HT1080 (cell line): ENCODE measurements around the gene TMSB10. TPM values are rescaled to one million over a fixed set of nuclear protein-coding genes. Genes with fewer than 3 reads are reported as not detected.
A peak's percentile ranks its signal among the peaks of the same experiment; 100 is the strongest.
"Not testable (repeated sequence)": the region's sequence is repeated elsewhere in the genome, so short reads cannot be mapped to it uniquely, and the experiment has no call there.

Experiments used
- DNase-seq: peaks from one replicate; pipeline ENCODE4 v3.0.0-alpha.2; 2015; ENCODE audit warnings: low read depth
- polyA plus RNA-seq, 2 experiments: library from polyadenylated mRNA; depleted of rRNA; stranded (reverse); fragments of >200 nt; gene quantifications; 2 replicates each; pipeline ENCODE4 v1.2.3, GENCODE V29; 2015
- total RNA-seq: library from RNA; depleted of rRNA; stranded (reverse); fragments of >200 nt; shearing (Covaris generic); gene quantifications from 2 replicates; pipeline ENCODE4 v1.2.3, GENCODE V29; 2014; rRNA removed

Gene TMSB10
- total RNA-seq, result 2,966 and 4,695 TPM in 2 replicates
- polyA plus RNA-seq (2015; cell fraction: cytosol; rRNA removed), result 5,377 and 5,409 TPM in 2 replicates
- 1,307 and 1,395 TPM in 2 replicates for polyA plus RNA-seq (2015; cell fraction: nucleus; rRNA removed)

DNA sequence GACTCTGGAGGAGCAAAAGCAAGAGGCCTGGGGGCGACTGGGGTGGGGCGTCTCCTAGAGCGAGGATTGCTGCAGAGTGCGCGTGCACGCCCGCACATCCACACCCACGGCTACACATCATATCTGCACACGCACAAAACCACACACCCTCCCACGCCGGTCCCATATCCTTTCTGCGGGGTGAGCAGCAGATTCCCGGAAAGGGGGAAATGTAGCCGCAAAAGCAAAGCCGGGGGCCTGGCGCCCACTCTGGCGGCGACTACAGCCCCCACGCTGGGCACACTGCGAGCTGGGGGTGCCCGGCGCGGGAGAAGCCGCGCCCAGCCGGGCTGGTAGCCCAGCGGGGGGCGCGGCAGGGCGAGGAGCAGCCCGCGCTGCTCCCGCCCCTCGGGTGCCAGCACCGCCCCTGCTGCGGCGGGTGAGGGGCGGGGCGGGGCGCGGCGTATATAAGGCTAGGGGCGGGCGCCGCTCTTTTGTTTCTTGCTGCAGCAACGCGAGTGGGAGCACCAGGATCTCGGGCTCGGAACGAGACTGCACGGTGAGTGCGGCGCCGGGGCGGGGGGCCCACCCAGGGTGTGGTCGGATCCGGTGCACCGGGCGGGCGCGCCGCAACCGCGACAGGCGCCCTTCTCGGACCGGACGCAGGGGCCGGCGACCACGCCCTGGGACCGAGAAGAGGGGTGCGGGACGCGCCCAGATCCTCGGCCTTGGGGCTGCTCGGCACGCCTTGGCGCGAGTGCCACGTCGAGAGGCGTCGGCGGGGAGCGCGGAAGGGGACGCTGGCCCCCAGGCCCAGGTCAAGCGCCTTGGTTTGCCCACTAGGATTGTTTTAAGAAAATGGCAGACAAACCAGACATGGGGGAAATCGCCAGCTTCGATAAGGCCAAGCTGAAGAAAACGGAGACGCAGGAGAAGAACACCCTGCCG is at the start of gene TMSB10:
TMSB10 (plus strand) TSS at position 476 of the 927 bp plus-strand sequence.
- DNase-seq, result peak; percentile 85

- no peak for DNase-seq
Measured at GRCh38 chr2:84855731-84856130, 49.7 kb upstream of the TMSB10 start.

GRCh38 chr2:84856787-84857186 is 48.7 kb upstream of the TMSB10 start:
- DNase-seq, result no peak

- no peak for DNase-seq
Measured at GRCh38 chr2:84857566-84857965, 47.9 kb upstream of the TMSB10 start.

GRCh38 chr2:84858123-84858522 is 47.3 kb upstream of the TMSB10 start:
- no peak for DNase-seq

DNA sequence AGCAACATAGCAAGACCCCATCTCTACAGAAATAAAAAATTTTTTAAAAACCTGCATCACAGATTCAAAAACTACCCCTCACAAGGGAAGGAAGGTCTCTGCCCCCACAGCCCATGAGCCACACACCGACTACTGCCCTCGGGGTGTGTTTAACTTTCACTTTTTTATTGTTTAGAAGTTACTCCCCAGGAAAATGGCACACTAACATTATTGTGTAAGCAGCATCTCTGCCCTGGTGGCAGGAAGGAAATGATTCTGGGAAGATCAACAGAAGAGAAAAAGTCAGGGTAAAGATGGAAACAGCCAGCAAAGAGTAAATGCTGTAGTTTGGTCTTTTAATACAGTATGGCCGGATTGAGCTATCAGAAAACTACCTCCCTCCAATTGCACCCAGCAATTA is 46.5 kb upstream of the TMSB10 start:
- no peak for DNase-seq

DNA sequence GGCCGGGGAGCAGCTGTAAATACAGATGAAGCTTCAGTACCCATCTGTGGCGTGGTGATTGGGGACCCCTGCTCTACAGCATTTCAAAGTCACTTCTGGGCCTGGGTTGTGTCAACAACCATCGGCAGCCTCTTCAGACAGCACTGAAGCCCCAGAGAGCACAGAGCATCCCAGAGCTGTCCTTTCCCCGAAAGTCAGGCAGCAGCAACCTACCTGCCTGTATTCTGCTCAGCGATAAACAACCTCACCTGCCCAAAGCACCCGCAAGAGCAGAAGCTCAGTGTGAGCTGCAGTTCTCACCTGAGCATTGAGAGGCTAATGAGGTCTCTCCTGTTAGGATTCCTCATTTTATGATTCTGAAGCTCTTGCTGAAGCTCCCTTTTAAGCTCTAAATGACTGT is 43.9 kb upstream of the TMSB10 start:
- DNase-seq, result no peak

- DNase-seq, result no peak
Measured at GRCh38 chr2:84862006-84862405, 43.5 kb upstream of the TMSB10 start.

DNA sequence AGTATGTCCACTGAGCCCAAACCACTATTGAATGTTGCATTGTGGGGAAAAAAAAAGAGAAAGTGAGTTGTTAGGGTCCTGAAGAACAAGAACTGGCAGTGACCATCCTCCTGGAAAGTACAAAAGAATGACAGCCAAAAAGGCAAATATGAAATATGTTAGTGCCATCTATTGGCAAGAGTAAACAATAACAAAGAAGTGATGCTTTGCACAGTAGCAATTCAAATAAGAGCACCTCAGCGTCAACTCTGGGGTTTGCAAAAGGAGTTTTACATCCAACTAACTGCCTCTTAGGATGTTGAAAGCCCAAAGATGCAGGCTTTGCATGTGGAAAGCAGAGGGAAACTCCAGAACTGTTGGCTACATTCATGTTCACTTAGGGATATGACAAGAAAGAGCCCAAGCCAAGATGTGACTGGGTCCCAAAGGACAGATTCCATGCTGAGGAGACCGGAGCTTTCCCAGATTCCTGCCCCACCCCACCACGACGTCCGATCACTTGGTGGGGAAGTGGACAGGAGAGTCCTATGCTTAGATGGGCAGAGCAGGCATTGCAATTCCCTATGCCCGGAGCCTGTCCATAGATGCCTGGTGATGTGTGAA is 40.2 kb upstream of the TMSB10 start:
- peak; percentile 30 for DNase-seq

DNA sequence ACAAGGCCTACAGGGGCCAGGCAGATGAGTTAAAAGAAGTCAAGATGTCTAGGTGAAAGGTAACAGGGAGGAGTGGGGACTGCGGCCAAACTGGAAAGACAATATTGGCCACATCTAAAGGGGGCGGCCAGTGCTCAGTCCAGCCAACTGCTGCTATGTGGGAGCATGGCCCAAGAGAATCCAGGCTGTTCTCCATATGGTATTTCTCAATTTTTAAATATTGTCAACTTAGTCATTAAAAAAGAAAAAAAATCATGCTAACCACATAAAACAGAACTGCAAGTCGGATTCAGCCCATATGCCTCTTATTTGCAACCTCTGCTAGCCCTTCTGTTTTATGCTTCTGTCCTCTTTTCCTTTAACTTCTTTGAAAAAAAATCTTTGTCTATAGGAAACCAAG is 39.3 kb upstream of the TMSB10 start:
- DNase-seq, result no peak

- DNase-seq, result not testable (repeated sequence)
Measured at GRCh38 chr2:84868327-84868726, 37.1 kb upstream of the TMSB10 start.

DNA sequence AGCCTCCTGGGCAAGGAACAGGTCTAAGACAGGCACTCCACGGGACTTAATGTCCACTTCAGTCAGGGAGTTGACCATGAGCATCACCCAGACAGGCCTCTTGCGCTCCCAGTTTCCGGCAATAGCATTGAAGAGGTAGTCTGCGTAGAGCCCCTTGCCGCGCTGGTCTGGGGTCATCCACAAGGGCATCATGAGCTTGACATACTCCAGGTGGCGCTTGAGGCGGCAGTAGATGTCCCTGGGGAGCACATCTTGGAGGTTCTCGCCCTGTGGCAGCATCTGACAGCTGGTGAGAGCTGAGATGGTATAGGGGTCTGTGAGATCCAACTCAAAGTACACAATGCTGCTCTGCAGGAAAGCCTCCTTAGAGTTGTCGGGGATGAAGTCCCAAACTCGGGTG is 35.1 kb upstream of the TMSB10 start:
- DNase-seq, result no peak

GRCh38 chr2:84872691-84873090 is 32.8 kb upstream of the TMSB10 start:
- not testable (repeated sequence) for DNase-seq

- no peak for DNase-seq
Measured at GRCh38 chr2:84873350-84873749, 32.1 kb upstream of the TMSB10 start.

- no peak for DNase-seq
Measured at GRCh38 chr2:84874381-84875212, 30.9 kb upstream of the TMSB10 start.

GRCh38 chr2:84875213-84875560 is 30.3 kb upstream of the TMSB10 start:
- no peak for DNase-seq

GRCh38 chr2:84875619-84876018 is 29.8 kb upstream of the TMSB10 start:
- DNase-seq, result not testable (repeated sequence)

- no peak for DNase-seq
Measured at GRCh38 chr2:84876369-84876768, 29.1 kb upstream of the TMSB10 start.

DNA sequence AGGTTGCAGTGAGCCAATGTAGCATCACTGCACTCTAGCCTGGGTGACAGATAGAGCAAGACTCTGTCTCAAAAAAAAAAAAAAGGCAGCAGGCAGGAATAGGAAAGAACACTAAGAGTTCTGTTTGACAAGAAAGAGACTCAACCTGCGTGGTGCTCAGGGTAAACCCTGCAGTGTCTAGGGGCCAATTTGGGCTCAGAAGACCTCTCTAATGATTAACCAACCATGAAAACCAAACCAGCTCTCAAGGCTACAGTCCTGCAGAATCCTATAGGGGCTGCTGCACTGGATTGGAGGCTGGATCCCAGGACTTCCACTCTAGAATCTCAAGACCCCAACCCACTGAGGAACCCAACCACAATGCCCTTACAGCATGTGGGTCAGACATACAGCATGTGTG is 27.0 kb upstream of the TMSB10 start:
- DNase-seq, result no peak

DNA sequence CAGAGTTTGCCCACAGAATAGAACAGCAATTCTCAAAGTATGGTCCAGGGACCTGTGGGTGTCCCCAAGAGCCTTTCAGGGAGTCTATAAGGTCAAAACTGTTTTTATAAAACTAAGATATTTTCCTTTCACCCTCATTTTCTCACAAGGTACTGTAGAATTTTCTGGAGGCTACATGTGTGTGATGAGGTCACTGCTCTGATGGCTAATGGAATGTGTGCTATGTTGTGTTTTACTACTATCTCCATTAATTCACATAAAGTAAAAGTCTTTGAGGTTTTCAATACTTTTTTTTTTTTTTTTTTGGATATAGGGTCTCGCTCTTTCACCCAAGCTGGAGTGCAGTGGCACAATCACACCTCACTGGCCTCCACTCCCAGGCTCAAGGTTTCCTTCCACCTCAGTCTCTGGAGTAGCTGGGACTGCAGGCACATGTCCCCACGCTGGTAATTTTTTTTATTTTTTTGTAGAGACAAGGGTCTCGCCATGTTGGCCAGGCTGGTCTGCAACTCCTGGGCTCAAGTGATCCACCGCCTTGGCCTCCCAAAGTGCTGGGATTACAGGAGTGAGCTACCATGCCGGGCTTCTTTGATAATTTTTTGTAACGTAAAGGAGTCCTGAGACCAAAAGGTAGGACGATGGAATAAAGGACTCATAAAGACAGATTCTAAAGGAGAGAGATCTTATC is 26.4 kb upstream of the TMSB10 start:
- no peak for DNase-seq
